HG02970 (cell line): ENCODE measurements around the gene WDR27.

Experiments used
- ATAC-seq: cut with Tn5 transposase; IDR thresholded peaks from one replicate; pipeline ENCODE4 v1.9.1; 2021; ENCODE audit warnings: mild to moderate bottlenecking, moderate library complexity, moderate number of reproducible peaks; ENCODE audit not compliant: unreplicated experiment, low FRiP score

The WDR27 gene

DNA sequence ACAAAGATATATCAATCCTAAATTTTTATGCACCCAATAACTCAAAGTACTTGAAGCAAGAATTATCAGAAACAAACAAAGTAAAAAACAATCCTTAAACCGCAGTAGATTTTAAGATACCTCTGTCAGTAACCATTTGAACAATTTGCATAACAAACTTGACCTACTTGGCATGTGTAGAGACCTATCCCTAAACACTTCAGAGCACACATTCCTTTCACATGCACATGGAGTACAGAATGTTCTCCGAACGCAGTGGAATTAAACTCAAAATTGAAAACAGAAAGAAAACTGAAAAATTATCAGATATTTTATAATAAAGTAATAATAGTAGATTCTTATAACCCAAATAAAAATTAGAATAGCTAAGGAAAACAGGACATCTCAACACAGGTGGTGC, 285.6 kb downstream of the WDR27 start:
- ATAC-seq = no peak

GRCh38 chr6:169415179-169415578, 286.6 kb downstream of the WDR27 start:
- no peak for ATAC-seq

- ATAC-seq = no peak
These were observed 290.1 kb downstream of the WDR27 start for GRCh38 chr6:169411722-169412121.

DNA sequence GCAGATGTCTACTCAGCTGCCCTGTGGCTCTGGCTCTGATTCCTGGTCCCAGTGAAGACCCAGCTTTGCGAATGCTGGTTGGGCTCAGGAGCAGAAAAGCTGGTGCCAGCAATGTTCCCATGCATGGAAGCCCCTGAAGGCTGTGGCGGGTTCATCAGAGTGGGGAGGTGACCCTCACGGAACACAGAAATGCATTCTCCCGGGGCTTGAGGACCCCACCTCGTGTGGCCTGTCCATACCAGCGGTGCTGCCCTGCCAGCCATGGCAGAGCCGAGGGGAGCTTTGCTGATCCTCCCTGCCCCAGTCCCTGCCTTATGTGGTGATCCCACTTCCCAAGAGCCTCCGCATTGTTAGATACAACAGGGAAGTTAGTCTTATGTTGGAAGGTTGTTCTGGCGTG, 290.5 kb downstream of the WDR27 start:
- no peak for ATAC-seq

DNA sequence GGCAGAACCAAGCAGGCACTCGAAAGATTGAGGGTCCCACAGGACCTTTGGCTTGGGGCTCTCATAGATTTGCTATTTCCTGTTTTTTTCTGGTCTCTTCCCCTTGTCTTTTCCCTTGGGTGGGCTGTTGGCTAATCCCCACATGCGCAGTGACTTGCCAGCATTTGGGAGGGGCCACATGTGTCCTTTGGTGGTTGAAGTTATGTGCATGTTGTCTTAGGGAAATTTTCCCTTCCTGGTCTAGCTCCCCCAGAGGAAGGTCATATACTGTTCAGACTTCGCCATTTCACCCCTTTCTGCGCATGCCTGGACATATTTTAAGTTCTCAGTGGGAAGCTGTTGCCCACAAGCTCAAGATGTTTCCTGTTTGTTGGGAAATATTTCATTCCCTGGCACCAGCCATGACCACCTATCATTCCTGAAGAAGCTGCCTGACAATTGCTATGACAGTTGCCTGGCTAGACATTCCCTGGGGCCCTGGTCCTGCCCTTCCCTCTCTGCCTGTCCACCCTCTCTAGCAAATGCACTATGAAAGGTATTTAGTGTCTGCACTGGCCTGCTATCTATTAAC, 292.0 kb downstream of the WDR27 start:
- ATAC-seq = no peak

GRCh38 chr6:169407325-169407724, 294.5 kb downstream of the WDR27 start:
- no peak for ATAC-seq
